Right lobe of liver (tissue), 6 donors: ENCODE data around the gene SDS. TPM values are rescaled to one million over a fixed set of nuclear protein-coding genes. Genes with fewer than 3 reads are reported as not detected.

Experiments
- ATAC-seq, 4 donors: fragments of 200-7000 bp; cut with Tn5 transposase; one replicate each; pipeline ENCODE4 v1.9.1; 2020; ENCODE audit warnings: mild to moderate bottlenecking in 4 of 4, moderate library complexity in 4 of 4
- DNase-seq, 3 donors: peaks; one replicate each; pipeline ENCODE4 v3.0.0-alpha.2; 2020
- H3K27ac ChIP-seq, 3 donors: fragments of 200-600 bp; one replicate each; pipeline ENCODE4 v1.8.0; 2022
- H3K27me3 ChIP-seq, 2 donors: fragments of 200-600 bp; one replicate each; pipeline ENCODE4 v1.8.0; 2022
- H3K36me3 ChIP-seq, 4 donors: fragments of 200-600 bp; sonication (generic) in 1 of 4; one replicate each; pipeline versions ENCODE4 v1.5.1 to v1.8.0; 2017 to 2022; ENCODE audit warnings: control low read depth in 1 of 4
- H3K4me1 ChIP-seq, 4 donors: fragments of 200-600 bp; sonication (generic) in 1 of 4; one replicate each; pipeline versions ENCODE4 v1.5.1 to v1.8.0; 2017 to 2022; ENCODE audit warnings: control low read depth in 1 of 4
- H3K4me3 ChIP-seq, 3 donors: fragments of 200-600 bp; one replicate each; pipeline ENCODE4 v1.8.0; 2022
- H3K9me3 ChIP-seq, 4 donors: fragments of 200-600 bp; sonication (generic) in 1 of 4; one replicate each; pipeline versions ENCODE4 v1.5.1 to v1.8.0; 2017 to 2022; ENCODE audit warnings: control low read depth in 1 of 4
- CTCF ChIP-seq, 4 donors: fragments of 200-600 bp in 3 of 4; fragments of 450-650 bp in 1 of 4; IDR thresholded peaks; one replicate each; pipeline versions ENCODE4 v1.5.1 to v1.8.0; 2016 to 2022; ENCODE audit warnings: antibody characterized with exemption in 4 of 4, mild to moderate bottlenecking in 2 of 4
- POLR2A ChIP-seq: fragments of 450-650 bp; IDR thresholded peaks from one replicate; pipeline ENCODE4 v1.6.1; 2017; ENCODE audit warnings: antibody characterized with exemption, mild to moderate bottlenecking
- WGBS: methylation state at CpG from one replicate; pipeline ENCODE4 v1.1.6; 2018; ENCODE audit warnings: low coverage, low lambda C conversion rate; ENCODE audit not compliant: insufficient coverage; ENCODE audit errors: missing lambda C conversion rate; 5-methylcytosine and 5-hydroxymethylcytosine counted together
- intact Hi-C, 2 donors: fragments of 100-400 bp; cut with DNase I; formaldehyde crosslinking; loops; one replicate each; pipeline versions ENCODE4 v1.11.2 to v1.14.1; 2022
- long read RNA-seq: library from polyadenylated mRNA; unstranded; transcript quantifications from one replicate; pipeline ENCODE4 v2.0.0, GENCODE V29; 2019
- total RNA-seq, 6 experiments: library from RNA; depleted of rRNA in 2 of 6; stranded (reverse); fragments of >200 nt in 2 of 6; fragmentation: NEBNext Ultra II Directional in 3 of 6; extraction: Animal tissue kit (Norgen Biotek cat#: 25700) in 3 of 6; gene quantifications; one replicate each; pipeline versions ENCODE4 v1.1.0 to v1.2.4, GENCODE V29; 2016 to 2023
- donor health status: DM: no; HTN: yes; CAD: no.
- donor health status: DM: no; HTN: no; CAD: no.
- donor health status: DM: no; HTN: no; CAD: no.
- donor health status: DM: no; HTN: yes; CAD: no.
- donor health status: DM: no; HTN: yes; CAD: no.

The SDS gene
- total RNA-seq, result 100 to 1,000 TPM; 208 to 722 (median 309) TPM
- long read RNA-seq, transcript SDS-201 (8 exons, 1,606 nt), result major isoform, 67 of 83 reads
- long read RNA-seq, partial matches to known transcripts, result 5 of 83 reads
- long read RNA-seq, other reads (novel, unspliced or antisense), result 6 of 83 reads

- ATAC-seq, result peak; percentile 62 to 91 (median 73)
- 13% methylated on average over 9 of the region's 14 CpGs for WGBS
Observed at GRCh38 chr12:113403435-113404415, at the start of gene SDS. SDS (minus strand) TSS chr12:113403887; CDS start chr12:113399708, 4,179 bp downstream.

GRCh38 chr12:113453330-113453729, 49.6 kb upstream of the SDS start:
- Histone ChIP-seq H3K36me3 (no peaks in the 10 kb centered on the region), H3K4me1 (no peaks in the 10 kb centered on the region), H3K4me3 (no peak overlapping the region), H3K27me3 (no peaks in the 10 kb centered on the region), H3K27ac (no peak overlapping the region), H3K9me3 (no peaks in the 10 kb centered on the region)
- DNase-seq (no peak), ATAC-seq (no peak)
- intact Hi-C loops, result no loop called here
- TF ChIP-seq POLR2A (no peak), CTCF (IDR thresholded peaks at IDR 0.05) (no peak)
- 21% methylated on average over 6 of the region's 6 CpGs for WGBS

More at GRCh38 chr12:113403435-113404415, at the start of gene SDS:
- intact Hi-C loops, result no loop called here
- H3K36me3 ChIP-seq, result peaks cover 0 to 35% (median 13%) of the 10 kb centered on the region in 4 donors
- no peaks in the 10 kb centered on the region for H3K9me3 ChIP-seq
- TF ChIP-seq POLR2A (peak; percentile 94), CTCF (IDR thresholded peaks at IDR 0.05) (no peak)
- no peaks in the 10 kb centered on the region for H3K27me3 ChIP-seq
- H3K27ac ChIP-seq, result peak within 1 kb of the TSS; percentile 83 to 97 (median 91)
- H3K4me3 ChIP-seq, result peak within 1 kb of the TSS; percentile 54 to 63 (median 61)
- peak; percentile 90 to 96 (median 93) for DNase-seq
- peaks cover 0 to 17% (median 0%) of the 10 kb centered on the region in 4 donors for H3K4me1 ChIP-seq

- Histone ChIP-seq H3K27me3 (no peaks in the 10 kb centered on the region), H3K4me3 (no peak overlapping the region), H3K4me1 (no peaks in the 10 kb centered on the region), H3K36me3 (no peaks in the 10 kb centered on the region), H3K9me3 (no peaks in the 10 kb centered on the region), H3K27ac (no peak overlapping the region)
- intact Hi-C loops, result no loop called here
- DNase-seq (no peak), ATAC-seq (no peak)
- TF ChIP-seq POLR2A (no peak), CTCF (IDR thresholded peaks at IDR 0.05) (no peak)
- WGBS, result 75% methylated on average over 2 of the region's 2 CpGs
Observed at GRCh38 chr12:113452458-113452857, 48.8 kb upstream of the SDS start.

- no peaks in the 10 kb centered on the region for H3K36me3 ChIP-seq
- no peaks in the 10 kb centered on the region for H3K9me3 ChIP-seq
- no peaks in the 10 kb centered on the region for H3K4me1 ChIP-seq
- H3K4me3 ChIP-seq, result no peak overlapping the region
- no peak for DNase-seq
- ATAC-seq, result no peak
- WGBS, result 100% methylated on average over 1 of the region's 1 CpG
- intact Hi-C loops, result no loop called here
- no peak overlapping the region for H3K27ac ChIP-seq
- no peaks in the 10 kb centered on the region for H3K27me3 ChIP-seq
- no peak for TF ChIP-seq CTCF (IDR thresholded peaks at IDR 0.05)
- no peak for TF ChIP-seq POLR2A
Observed at GRCh38 chr12:113449839-113450238, 46.2 kb upstream of the SDS start.
